Measurements from ENCODE around the gene SPDL1. TPM values are rescaled to one million over a fixed set of nuclear protein-coding genes. Genes with fewer than 3 reads are reported as not detected.

Gene SPDL1
- total and polyA plus RNA-seq, 7 experiments from 2014 or later = 6.6 to 27.2 (median 11.1) TPM

GRCh38 chr5:169592937-169593650 lies 9.5 kb downstream of the SPDL1 start:
- intact Hi-C loops (cut with micrococcal nuclease) = no loop called here
- peaks cover 0 to 5% (median 0%) of the 10 kb centered on the region in 7 donors for H3K4me1 Mint-ChIP-seq
- H3K4me3 ChIP-seq (ENCODE audit: low read length) = no peak overlapping the region
- H3K9me3 ChIP-seq (ENCODE audit: control insufficient read depth in 2 of 3, low read length in 3 of 3) = no peaks in the 10 kb centered on the region
- POLR2A ChIA-PET = no interaction called here
- H3K4me3 Mint-ChIP-seq = no peak overlapping the region
- CTCF ChIA-PET = interaction anchor here (0.6 kb wide), 1 partner anchor 11 kb away, joined by 5 read pairs; no protein-coding TSS in a partner anchor
- no peak for ATAC-seq
- no peak overlapping the region for H3K27ac ChIP-seq (ENCODE audit: low read depth, low read length)
- H3K27me3 ChIP-seq (ENCODE audit: control insufficient read depth in 2 of 2, insufficient read depth in 2 of 2, low read length in 2 of 2) = no peaks in the 10 kb centered on the region
- no peaks in the 10 kb centered on the region for H3K4me1 ChIP-seq (ENCODE audit: control insufficient read depth in 2 of 2, insufficient read depth in 2 of 2, low read length in 2 of 2)
- no peak for DNase-seq
- H3K27ac Mint-ChIP-seq = no peak overlapping the region
- H3K9me3 Mint-ChIP-seq = no peaks in the 10 kb centered on the region
- H3K36me3 Mint-ChIP-seq = peaks cover 14 to 82% (median 55%) of the 10 kb centered on the region in 5 donors
- H3K27me3 Mint-ChIP-seq = no peaks in the 10 kb centered on the region
- peaks cover 11 to 38% (median 19%) of the 10 kb centered on the region in 3 experiments for H3K36me3 ChIP-seq (ENCODE audit: control insufficient read depth in 2 of 3, insufficient read depth in 3 of 3, low read length in 3 of 3)

DNA sequence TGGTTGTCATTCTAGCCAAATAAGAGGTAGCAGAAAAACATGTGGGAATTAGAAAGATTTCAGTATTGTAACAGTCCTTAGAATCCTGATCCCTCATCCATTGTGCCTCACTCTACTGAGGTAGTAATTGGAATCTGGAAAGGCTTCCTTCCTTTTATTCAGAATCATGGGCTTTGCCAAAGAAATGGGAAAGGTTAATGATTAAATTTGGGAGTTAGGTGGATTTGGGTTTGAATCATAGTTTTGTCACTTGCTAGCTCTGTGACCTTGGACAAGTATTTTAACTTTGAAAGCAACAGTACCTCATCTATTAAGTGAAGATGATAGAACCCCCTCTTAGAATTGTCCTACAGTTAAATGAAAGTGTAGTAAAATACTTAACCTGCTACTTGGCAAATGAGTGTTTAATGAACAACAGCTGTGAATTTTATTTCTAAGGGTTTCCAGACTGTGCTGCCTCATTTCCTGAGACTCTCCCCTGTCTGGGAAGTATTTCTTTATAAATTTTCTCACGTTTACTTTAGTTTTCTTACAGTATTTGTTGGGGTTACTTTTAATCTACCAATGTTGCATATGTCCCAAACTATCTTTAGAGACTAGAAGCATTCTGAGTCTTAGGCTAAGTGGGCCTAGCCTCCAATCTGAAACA lies 11.7 kb downstream of the SPDL1 start:
- ATAC-seq (no peak), DNase-seq (no peak)
- H3K4me3 Mint-ChIP-seq = no peak overlapping the region
- no peaks in the 10 kb centered on the region for H3K4me1 Mint-ChIP-seq
- peaks cover 11 to 36% (median 16%) of the 10 kb centered on the region in 3 experiments for H3K36me3 ChIP-seq (ENCODE audit: control insufficient read depth in 2 of 3, insufficient read depth in 3 of 3, low read length in 3 of 3)
- H3K9me3 Mint-ChIP-seq = no peaks in the 10 kb centered on the region
- no peaks in the 10 kb centered on the region for H3K4me1 ChIP-seq (ENCODE audit: control insufficient read depth in 2 of 2, insufficient read depth in 2 of 2, low read length in 2 of 2)
- no peak overlapping the region for H3K27ac Mint-ChIP-seq
- no peak overlapping the region for H3K4me3 ChIP-seq (ENCODE audit: low read length)
- intact Hi-C loops (cut with micrococcal nuclease) = no loop called here
- ChIA-PET CTCF (interaction anchor here (0.7 to 1.3 kb wide), 2 partner anchors 13 to 17 kb away, joined by 3 to 4 read pairs; no protein-coding TSS in a partner anchor), POLR2A (interaction anchor here (0.9 kb wide), 1 partner anchor 1088 kb away, joined by 3 read pairs; no protein-coding TSS in a partner anchor)
- no peaks in the 10 kb centered on the region for H3K27me3 Mint-ChIP-seq
- H3K9me3 ChIP-seq (ENCODE audit: control insufficient read depth in 2 of 3, low read length in 3 of 3) = no peaks in the 10 kb centered on the region
- H3K36me3 Mint-ChIP-seq = peaks cover 13 to 74% (median 55%) of the 10 kb centered on the region in 5 donors
- H3K27me3 ChIP-seq (ENCODE audit: control insufficient read depth in 2 of 2, insufficient read depth in 2 of 2, low read length in 2 of 2) = no peaks in the 10 kb centered on the region
- H3K27ac ChIP-seq (ENCODE audit: low read depth, low read length) = no peak overlapping the region

GRCh38 chr5:169599451-169599850 lies 15.9 kb downstream of the SPDL1 start:
- CTCF ChIA-PET = no interaction called here
- peaks cover 3 to 28% (median 7%) of the 10 kb centered on the region in 3 experiments for H3K36me3 ChIP-seq (ENCODE audit: control insufficient read depth in 2 of 3, insufficient read depth in 3 of 3, low read length in 3 of 3)
- no peaks in the 10 kb centered on the region for H3K9me3 Mint-ChIP-seq
- H3K27ac ChIP-seq (ENCODE audit: low read depth, low read length) = no peak overlapping the region
- no peak overlapping the region for H3K4me3 Mint-ChIP-seq
- DNase-seq (no peak), ATAC-seq (no peak)
- no peaks in the 10 kb centered on the region for H3K4me1 Mint-ChIP-seq
- no peaks in the 10 kb centered on the region for H3K27me3 Mint-ChIP-seq
- no peak overlapping the region for H3K4me3 ChIP-seq (ENCODE audit: low read length)
- H3K27me3 ChIP-seq (ENCODE audit: control insufficient read depth in 2 of 2, insufficient read depth in 2 of 2, low read length in 2 of 2) = no peaks in the 10 kb centered on the region
- no peaks in the 10 kb centered on the region for H3K4me1 ChIP-seq (ENCODE audit: control insufficient read depth in 2 of 2, insufficient read depth in 2 of 2, low read length in 2 of 2)
- POLR2A ChIA-PET = no interaction called here
- no peaks in the 10 kb centered on the region for H3K9me3 ChIP-seq (ENCODE audit: control insufficient read depth in 2 of 3, low read length in 3 of 3)
- intact Hi-C loops (cut with micrococcal nuclease) = no loop called here
- no peak overlapping the region for H3K27ac Mint-ChIP-seq
- H3K36me3 Mint-ChIP-seq = peaks cover 10 to 68% (median 58%) of the 10 kb centered on the region in 5 donors

DNA sequence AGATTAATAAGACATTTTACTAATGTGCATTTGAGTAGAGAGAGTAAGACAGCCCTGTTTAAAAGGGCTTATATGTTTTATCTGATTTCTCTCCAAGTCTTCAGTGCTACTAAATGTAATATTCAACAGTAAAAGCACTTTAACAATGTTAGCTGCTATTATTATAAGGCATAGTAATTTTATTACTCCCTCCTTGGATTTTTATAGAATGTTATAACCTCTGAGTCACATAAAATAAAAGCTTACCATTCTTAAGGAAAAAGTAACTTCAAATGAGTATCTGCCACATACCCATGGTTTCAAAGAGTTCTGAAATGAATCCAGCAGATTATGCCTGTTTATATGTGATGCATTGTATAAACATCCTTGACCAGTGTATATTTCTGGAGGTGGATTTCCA lies 19.0 kb downstream of the SPDL1 start:
- DNase-seq (no peak), ATAC-seq (no peak)
- Histone ChIP-seq H3K4me3 (ENCODE audit: low read length) (no peak overlapping the region), H3K4me1 (ENCODE audit: control insufficient read depth in 2 of 2, insufficient read depth in 2 of 2, low read length in 2 of 2) (no peaks in the 10 kb centered on the region), H3K27ac (ENCODE audit: low read depth, low read length) (no peak overlapping the region), H3K27me3 (ENCODE audit: control insufficient read depth in 2 of 2, insufficient read depth in 2 of 2, low read length in 2 of 2) (no peaks in the 10 kb centered on the region), H3K9me3 (ENCODE audit: control insufficient read depth in 2 of 3, low read length in 3 of 3) (no peaks in the 10 kb centered on the region), H3K36me3 (ENCODE audit: control insufficient read depth in 2 of 3, insufficient read depth in 3 of 3, low read length in 3 of 3) (peaks cover 0 to 28% (median 0%) of the 10 kb centered on the region in 3 experiments)
- ChIA-PET CTCF (no interaction called here), POLR2A (no interaction called here)
- intact Hi-C loops (cut with micrococcal nuclease) = no loop called here
- Mint-ChIP-seq H3K27me3 (peaks cover 0 to 5% (median 0%) of the 10 kb centered on the region in 5 donors), H3K36me3 (peaks cover 10 to 53% (median 43%) of the 10 kb centered on the region in 5 donors), H3K9me3 (no peaks in the 10 kb centered on the region), H3K27ac (no peak overlapping the region), H3K4me1 (no peaks in the 10 kb centered on the region), H3K4me3 (no peak overlapping the region)

- Mint-ChIP-seq H3K36me3 (peaks cover 13 to 33% (median 20%) of the 10 kb centered on the region in 5 donors), H3K4me1 (no peaks in the 10 kb centered on the region), H3K27ac (no peak overlapping the region), H3K9me3 (peaks cover 0 to 25% (median 8%) of the 10 kb centered on the region in 11 donors), H3K4me3 (no peak overlapping the region), H3K27me3 (peaks cover 0 to 30% (median 7%) of the 10 kb centered on the region in 5 donors)
- Histone ChIP-seq H3K27ac (ENCODE audit: low read depth, low read length) (no peak overlapping the region), H3K9me3 (ENCODE audit: control insufficient read depth in 2 of 3, low read length in 3 of 3) (no peaks in the 10 kb centered on the region), H3K4me1 (ENCODE audit: control insufficient read depth in 2 of 2, insufficient read depth in 2 of 2, low read length in 2 of 2) (no peaks in the 10 kb centered on the region), H3K36me3 (ENCODE audit: control insufficient read depth in 2 of 3, insufficient read depth in 3 of 3, low read length in 3 of 3) (peaks cover 0 to 11% (median 0%) of the 10 kb centered on the region in 3 experiments), H3K4me3 (ENCODE audit: low read length) (no peak overlapping the region), H3K27me3 (ENCODE audit: control insufficient read depth in 2 of 2, insufficient read depth in 2 of 2, low read length in 2 of 2) (no peaks in the 10 kb centered on the region)
- intact Hi-C loops (cut with micrococcal nuclease) = no loop called here
- DNase-seq (no peak), ATAC-seq (no peak)
- ChIA-PET POLR2A (no interaction called here), CTCF (no interaction called here)
Measured at GRCh38 chr5:169606279-169606678, 22.7 kb downstream of the SPDL1 start.

DNA sequence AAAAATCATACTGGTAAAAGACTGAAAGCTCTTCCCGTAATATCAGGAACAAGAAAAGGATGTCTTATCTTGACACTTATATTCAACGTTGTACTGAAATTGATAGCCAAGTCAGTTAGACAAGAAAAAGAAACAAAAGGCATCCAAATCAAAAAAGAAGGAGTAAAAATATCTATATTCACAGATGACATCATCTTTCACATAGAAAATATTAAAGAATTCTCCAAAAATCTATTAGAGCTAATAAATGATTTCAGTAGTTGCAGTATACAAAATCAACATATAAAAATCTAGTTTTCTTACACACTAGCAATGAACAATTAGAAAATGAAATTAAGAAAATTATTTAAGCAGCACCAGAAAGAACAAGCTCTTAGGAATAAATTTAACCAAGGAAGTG lies 24.3 kb downstream of the SPDL1 start:
- ATAC-seq (no peak), DNase-seq (no peak)
- ChIA-PET CTCF (no interaction called here), POLR2A (no interaction called here)
- Histone ChIP-seq H3K27me3 (ENCODE audit: control insufficient read depth in 2 of 2, insufficient read depth in 2 of 2, low read length in 2 of 2) (no peaks in the 10 kb centered on the region), H3K27ac (ENCODE audit: low read depth, low read length) (no peak overlapping the region), H3K4me1 (ENCODE audit: control insufficient read depth in 2 of 2, insufficient read depth in 2 of 2, low read length in 2 of 2) (no peaks in the 10 kb centered on the region), H3K36me3 (ENCODE audit: control insufficient read depth in 2 of 3, insufficient read depth in 3 of 3, low read length in 3 of 3) (no peaks in the 10 kb centered on the region), H3K4me3 (ENCODE audit: low read length) (no peak overlapping the region), H3K9me3 (ENCODE audit: control insufficient read depth in 2 of 3, low read length in 3 of 3) (no peaks in the 10 kb centered on the region)
- no peaks in the 10 kb centered on the region for H3K4me1 Mint-ChIP-seq
- peaks cover 4 to 23% (median 6%) of the 10 kb centered on the region in 5 donors for H3K36me3 Mint-ChIP-seq
- H3K4me3 Mint-ChIP-seq = no peak overlapping the region
- H3K27me3 Mint-ChIP-seq = peaks cover 9 to 44% (median 11%) of the 10 kb centered on the region in 5 donors
- H3K9me3 Mint-ChIP-seq = peaks cover 0 to 40% (median 12%) of the 10 kb centered on the region in 11 donors
- intact Hi-C loops (cut with micrococcal nuclease) = no loop called here
- H3K27ac Mint-ChIP-seq = no peak overlapping the region
